Panc1 (cell line): ENCODE results near the gene MINK1. TPM values are rescaled to one million over a fixed set of nuclear protein-coding genes. Genes with fewer than 3 reads are reported as not detected.
A peak's percentile ranks its signal among the peaks of the same experiment; 100 is the strongest.

ENCODE experiments used
- ATAC-seq: fragments of 200-7000 bp; cut with Tn5 transposase; 2 replicates; pipeline ENCODE4 v1.9.1; 2020; ENCODE audit warnings: mild to moderate bottlenecking, moderate library complexity
- BruUV-seq: library from RNA; stranded (reverse); fragments of 400-500 nt; replicated peaks from 2 replicates; lab custom pipeline; 2021; lab: Mats Ljungman, UMichigan
- CTCF ChIA-PET: fragments of 300-600 bp; sonication (Branson Sonifier 250); formaldehyde crosslinking; loops from one replicate; lab custom pipeline; 2022; ENCODE audit warnings: antibody characterized with exemption; lab: Charles Lee
- POLR2A ChIA-PET: fragments of 300-600 bp; sonication (Branson Sonifier 250); formaldehyde crosslinking; loops from one replicate; lab custom pipeline; 2022; ENCODE audit warnings: antibody characterized with exemption; lab: Charles Lee
- DNase-seq: peaks from one replicate; pipeline ENCODE4 v3.0.0-alpha.2; 2010; ENCODE audit warnings: low read depth, low spot score
- H3K27ac ChIP-seq: 2 replicates; pipeline ENCODE4 v1.5.1; 2011; ENCODE audit warnings: mild to moderate bottlenecking, low read length, inconsistent platforms
- H3K27me3 ChIP-seq: fragments of 200-500 bp; sonication (Bioruptor generic); 2 replicates; pipeline ENCODE4 v1.6.0; 2014; ENCODE audit warnings: low read length, inconsistent platforms; ENCODE audit not compliant: control insufficient read depth, insufficient read depth
- H3K36me3 ChIP-seq: fragments of 200-500 bp; sonication (Bioruptor generic); 2 replicates; pipeline ENCODE4 v1.5.1; 2014; ENCODE audit warnings: inconsistent platforms, mild to moderate bottlenecking, low read length, moderate library complexity; ENCODE audit not compliant: control insufficient read depth, insufficient read depth
- H3K4me1 ChIP-seq: 2 replicates; pipeline ENCODE4 v1.5.1; 2011; ENCODE audit warnings: inconsistent platforms, mild to moderate bottlenecking, low read length, moderate library complexity; ENCODE audit not compliant: control insufficient read depth, insufficient read depth
- H3K4me3 ChIP-seq, 2 experiments: 2 replicates each; pipeline ENCODE4 v1.5.1; 2011 to 2012; ENCODE audit warnings: low read depth in 2 of 2, low read length in 2 of 2, mild to moderate bottlenecking in 2 of 2, inconsistent platforms in 1 of 2, moderate library complexity in 1 of 2
- H3K9me3 ChIP-seq: fragments of 200-500 bp; sonication (Bioruptor generic); 2 replicates; pipeline ENCODE4 v1.5.1; 2014; ENCODE audit warnings: low read depth, mild to moderate bottlenecking, inconsistent platforms, low read length, moderate library complexity; ENCODE audit not compliant: control insufficient read depth, insufficient read depth
- POLR2AphosphoS5 ChIP-seq: IDR thresholded peaks from 2 replicates; pipeline ENCODE4 v1.6.1; 2012; ENCODE audit warnings: mild to moderate bottlenecking, low read depth, low read length, moderate library complexity
- SIN3A ChIP-seq: IDR thresholded peaks from 2 replicates; pipeline ENCODE4 v1.6.1; 2012; ENCODE audit warnings: low read depth, mild to moderate bottlenecking, low read length, moderate library complexity, borderline replicate concordance; ENCODE audit not compliant: insufficient read depth
- TCF7L2 ChIP-seq: IDR thresholded peaks from 2 replicates; pipeline ENCODE4 v1.6.1; 2011; ENCODE audit warnings: mild to moderate bottlenecking, low read depth, low read length, inconsistent platforms
- in situ Hi-C: cut with HindIII; loops from 2 replicates; pipeline ENCODE4 v1.10.0; 2016; ENCODE audit warnings: low sequenced_read_pairs, low pct_unique_long_range_greater_than_20kb
- intact Hi-C: fragments of 100-400 bp; cut with micrococcal nuclease; formaldehyde crosslinking; loops from one replicate; pipeline ENCODE4 v1.10.0; 2022; ENCODE audit not compliant: unreplicated experiment
- total RNA-seq: library from RNA; stranded (reverse); gene quantifications from one replicate; pipeline ENCODE4 v1.2.1, GENCODE V29; 2021; ENCODE audit not compliant: unreplicated experiment
- TF ChIP-seq, protein P1 (sequence below), 2 experiments: IDR thresholded peaks; 2 replicates each; pipeline ENCODE4 v1.6.1; 2011 to 2012; ENCODE audit warnings: low read depth in 2 of 2, control low read depth in 1 of 2, low read length in 1 of 2, mild to moderate bottlenecking in 1 of 2, moderate library complexity in 1 of 2; ENCODE audit not compliant: insufficient read depth in 1 of 2
- TF ChIP-seq, protein P2 (sequence below): fragments of 450-650 bp; IDR thresholded peaks from 2 replicates; pipeline ENCODE4 v1.5.1; 2017; ENCODE audit warnings: mild to moderate bottlenecking

The MINK1 gene
- total RNA-seq, 1 experiment from 2014 or later, result 78.2 TPM

DNA sequence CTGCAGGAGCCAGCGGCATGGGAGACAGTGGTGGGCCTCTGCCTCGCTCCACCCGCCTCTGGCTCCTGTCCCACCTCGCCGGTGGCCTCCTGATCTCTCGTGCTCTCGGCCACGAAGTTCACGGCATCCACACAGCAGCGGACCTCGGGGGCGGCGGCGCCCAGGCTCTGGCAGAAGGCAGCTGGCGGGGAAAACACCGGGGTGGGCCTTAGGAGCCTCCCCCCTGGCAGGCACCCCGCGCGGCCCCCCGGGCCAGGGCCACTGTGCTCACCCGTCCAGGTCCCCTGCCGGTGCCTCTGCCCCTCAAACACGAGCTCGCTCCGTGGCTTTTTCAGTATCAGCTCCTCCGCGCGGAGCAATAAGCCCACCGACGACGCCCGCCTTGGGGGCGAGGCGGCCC, 65.8 kb downstream of the MINK1 start:
- CTCF ChIA-PET, result interaction anchor here (0.8 kb wide), 1 partner anchor 10 kb away, joined by 4 read pairs; no protein-coding TSS in a partner anchor
- TF ChIP-seq, protein P1, sequence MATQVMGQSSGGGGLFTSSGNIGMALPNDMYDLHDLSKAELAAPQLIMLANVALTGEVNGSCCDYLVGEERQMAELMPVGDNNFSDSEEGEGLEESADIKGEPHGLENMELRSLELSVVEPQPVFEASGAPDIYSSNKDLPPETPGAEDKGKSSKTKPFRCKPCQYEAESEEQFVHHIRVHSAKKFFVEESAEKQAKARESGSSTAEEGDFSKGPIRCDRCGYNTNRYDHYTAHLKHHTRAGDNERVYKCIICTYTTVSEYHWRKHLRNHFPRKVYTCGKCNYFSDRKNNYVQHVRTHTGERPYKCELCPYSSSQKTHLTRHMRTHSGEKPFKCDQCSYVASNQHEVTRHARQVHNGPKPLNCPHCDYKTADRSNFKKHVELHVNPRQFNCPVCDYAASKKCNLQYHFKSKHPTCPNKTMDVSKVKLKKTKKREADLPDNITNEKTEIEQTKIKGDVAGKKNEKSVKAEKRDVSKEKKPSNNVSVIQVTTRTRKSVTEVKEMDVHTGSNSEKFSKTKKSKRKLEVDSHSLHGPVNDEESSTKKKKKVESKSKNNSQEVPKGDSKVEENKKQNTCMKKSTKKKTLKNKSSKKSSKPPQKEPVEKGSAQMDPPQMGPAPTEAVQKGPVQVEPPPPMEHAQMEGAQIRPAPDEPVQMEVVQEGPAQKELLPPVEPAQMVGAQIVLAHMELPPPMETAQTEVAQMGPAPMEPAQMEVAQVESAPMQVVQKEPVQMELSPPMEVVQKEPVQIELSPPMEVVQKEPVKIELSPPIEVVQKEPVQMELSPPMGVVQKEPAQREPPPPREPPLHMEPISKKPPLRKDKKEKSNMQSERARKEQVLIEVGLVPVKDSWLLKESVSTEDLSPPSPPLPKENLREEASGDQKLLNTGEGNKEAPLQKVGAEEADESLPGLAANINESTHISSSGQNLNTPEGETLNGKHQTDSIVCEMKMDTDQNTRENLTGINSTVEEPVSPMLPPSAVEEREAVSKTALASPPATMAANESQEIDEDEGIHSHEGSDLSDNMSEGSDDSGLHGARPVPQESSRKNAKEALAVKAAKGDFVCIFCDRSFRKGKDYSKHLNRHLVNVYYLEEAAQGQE (IDR thresholded peaks at IDR 0.05; ENCODE audit: insufficient read depth in 1 of 2, low read depth in 2 of 2, low read length in 1 of 2), result no peak
- TF ChIP-seq, protein P2, sequence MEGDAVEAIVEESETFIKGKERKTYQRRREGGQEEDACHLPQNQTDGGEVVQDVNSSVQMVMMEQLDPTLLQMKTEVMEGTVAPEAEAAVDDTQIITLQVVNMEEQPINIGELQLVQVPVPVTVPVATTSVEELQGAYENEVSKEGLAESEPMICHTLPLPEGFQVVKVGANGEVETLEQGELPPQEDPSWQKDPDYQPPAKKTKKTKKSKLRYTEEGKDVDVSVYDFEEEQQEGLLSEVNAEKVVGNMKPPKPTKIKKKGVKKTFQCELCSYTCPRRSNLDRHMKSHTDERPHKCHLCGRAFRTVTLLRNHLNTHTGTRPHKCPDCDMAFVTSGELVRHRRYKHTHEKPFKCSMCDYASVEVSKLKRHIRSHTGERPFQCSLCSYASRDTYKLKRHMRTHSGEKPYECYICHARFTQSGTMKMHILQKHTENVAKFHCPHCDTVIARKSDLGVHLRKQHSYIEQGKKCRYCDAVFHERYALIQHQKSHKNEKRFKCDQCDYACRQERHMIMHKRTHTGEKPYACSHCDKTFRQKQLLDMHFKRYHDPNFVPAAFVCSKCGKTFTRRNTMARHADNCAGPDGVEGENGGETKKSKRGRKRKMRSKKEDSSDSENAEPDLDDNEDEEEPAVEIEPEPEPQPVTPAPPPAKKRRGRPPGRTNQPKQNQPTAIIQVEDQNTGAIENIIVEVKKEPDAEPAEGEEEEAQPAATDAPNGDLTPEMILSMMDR, result no peak
- no peak for TF ChIP-seq POLR2AphosphoS5
- no peak for TF ChIP-seq TCF7L2
- TF ChIP-seq SIN3A, result no peak
- no TSS peak for BruUV-seq
- no peaks in the 10 kb centered on the region for H3K36me3 ChIP-seq
- H3K9me3 ChIP-seq, result no peaks in the 10 kb centered on the region
- H3K4me1 ChIP-seq, result no peaks in the 10 kb centered on the region; the same call in 1 of the 2 replicates
- in situ Hi-C loops, result no loop called here
- ATAC-seq (no peak), DNase-seq (no peak)
- no peaks in the 10 kb centered on the region for H3K27me3 ChIP-seq
- no peak overlapping the region for H3K27ac ChIP-seq
- POLR2A ChIA-PET, result no interaction called here
- intact Hi-C loops, result no loop called here
- H3K4me3 ChIP-seq, result peak overlapping the region; percentile 44 to 61

DNA sequence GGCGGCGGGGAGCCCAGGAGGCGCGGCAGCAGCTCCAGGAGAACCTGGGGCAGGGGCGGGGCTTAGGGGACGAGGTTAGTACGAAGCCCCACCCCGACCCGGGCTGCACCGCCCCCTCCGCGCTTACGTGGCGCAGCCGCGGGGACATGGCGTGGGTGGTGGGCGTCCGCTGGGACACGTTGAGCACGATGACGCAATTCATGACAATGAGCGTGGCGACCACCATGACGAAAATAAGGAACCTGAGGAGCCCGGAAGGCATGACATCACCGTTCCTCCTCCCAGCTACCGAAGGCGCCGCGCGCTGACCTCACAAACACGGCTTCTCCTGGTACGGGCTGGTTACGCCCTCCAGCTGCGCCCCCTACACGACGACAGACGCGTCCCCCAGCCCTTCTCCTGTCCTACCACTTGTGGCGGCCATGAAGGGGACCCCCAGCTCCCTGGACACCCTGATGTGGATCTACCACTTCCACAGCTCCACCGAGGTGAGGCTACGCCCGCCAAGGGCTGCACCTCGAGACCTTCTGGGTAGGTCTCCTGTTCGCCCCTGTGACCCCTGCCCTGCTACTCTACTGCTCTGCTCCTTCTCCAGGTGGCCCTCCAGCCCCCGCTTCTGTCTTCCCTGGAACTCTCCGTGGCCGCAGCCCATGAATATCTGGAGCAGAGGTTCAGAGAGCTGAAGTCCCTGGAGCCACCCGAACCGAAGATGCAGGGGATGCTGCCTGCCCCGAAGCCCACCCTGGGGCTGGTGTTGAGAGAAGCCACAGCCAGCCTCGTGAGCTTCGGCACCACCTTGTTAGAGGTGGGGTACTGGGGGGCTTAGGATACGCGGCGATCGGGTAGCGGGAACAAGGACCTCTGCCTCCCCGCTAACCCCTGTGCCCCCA, 66.4 kb downstream of the MINK1 start, which contains the start of gene C17orf107:
Gene C17orf107 (plus strand): TSS at position 196 of the 890 bp plus-strand sequence. CDS start 227 bp downstream, at position 423.
- ChIA-PET CTCF (interaction anchor here (0.5 to 0.8 kb wide), 2 partner anchors 9 to 156 kb away, joined by 4 to 7 read pairs; no protein-coding TSS in a partner anchor), POLR2A (no interaction called here)
- no peaks in the 10 kb centered on the region for H3K36me3 ChIP-seq
- in situ Hi-C loops, result no loop called here
- intact Hi-C loops, result no loop called here
- H3K9me3 ChIP-seq, result no peaks in the 10 kb centered on the region
- peak; percentile 81 for ATAC-seq
- no peak for DNase-seq
- H3K27ac ChIP-seq, result peak within 1 kb of the TSS; percentile 54; the same call in 1 of the 2 replicates
- H3K27me3 ChIP-seq, result no peaks in the 10 kb centered on the region
- BruUV-seq, result no TSS peak
- H3K4me1 ChIP-seq, result no peaks in the 10 kb centered on the region; the same call in 1 of the 2 replicates
- peak within 1 kb of the TSS; percentile 44 to 61 for H3K4me3 ChIP-seq
- TF ChIP-seq POLR2AphosphoS5 (no peak), SIN3A (0 out of 2 replicates have a peak, but pooled peaks have one; percentile 48)
